NCI-H748 (cell line): ENCODE results near the gene HOXC10.

ENCODE experiments used
- DNase-seq: peaks from one replicate; lab custom pipeline; 2025; ENCODE audit not compliant: unreplicated experiment; lab: John Stamatoyannopoulos, UW

Gene HOXC10

DNA sequence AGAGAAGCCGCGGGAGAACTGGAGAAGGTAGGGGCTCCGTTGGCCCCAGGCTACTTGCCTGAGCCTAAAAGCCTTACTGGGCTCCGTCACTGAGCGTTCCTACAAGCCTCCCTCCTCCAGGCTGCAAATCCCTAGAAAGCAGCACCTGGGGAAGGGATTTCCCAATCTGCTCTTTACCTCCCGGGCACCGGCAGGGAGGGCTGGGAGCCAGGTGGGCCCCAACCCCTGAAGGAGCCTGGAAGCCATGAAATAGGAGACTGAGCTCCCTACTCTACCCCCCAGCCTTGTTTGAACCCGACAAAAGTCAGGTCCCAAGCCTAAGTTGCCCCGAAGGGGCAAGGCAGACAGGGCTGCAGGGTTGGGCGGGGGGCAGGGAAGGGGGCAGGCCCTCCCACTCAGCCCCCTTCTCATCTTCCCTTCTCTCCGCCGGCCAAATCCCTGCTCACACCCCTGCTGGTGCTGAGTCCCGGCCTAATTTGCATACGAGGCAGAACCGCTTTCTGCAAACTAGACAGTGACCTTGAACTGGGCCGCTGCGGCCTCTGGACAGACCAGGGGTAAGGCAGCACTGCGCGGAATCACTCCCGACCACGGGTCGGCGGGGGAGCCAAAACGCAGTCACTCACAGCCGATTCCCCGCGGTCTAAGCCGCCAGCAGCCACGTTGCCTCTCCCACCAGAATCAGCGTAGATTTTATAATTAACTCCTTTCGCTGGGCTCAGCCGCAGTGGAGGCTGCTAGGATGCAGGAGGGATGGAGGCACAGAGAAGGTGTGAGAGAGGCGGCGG lies 34.0 kb upstream of the HOXC10 start:
- DNase-seq: no peak

DNA sequence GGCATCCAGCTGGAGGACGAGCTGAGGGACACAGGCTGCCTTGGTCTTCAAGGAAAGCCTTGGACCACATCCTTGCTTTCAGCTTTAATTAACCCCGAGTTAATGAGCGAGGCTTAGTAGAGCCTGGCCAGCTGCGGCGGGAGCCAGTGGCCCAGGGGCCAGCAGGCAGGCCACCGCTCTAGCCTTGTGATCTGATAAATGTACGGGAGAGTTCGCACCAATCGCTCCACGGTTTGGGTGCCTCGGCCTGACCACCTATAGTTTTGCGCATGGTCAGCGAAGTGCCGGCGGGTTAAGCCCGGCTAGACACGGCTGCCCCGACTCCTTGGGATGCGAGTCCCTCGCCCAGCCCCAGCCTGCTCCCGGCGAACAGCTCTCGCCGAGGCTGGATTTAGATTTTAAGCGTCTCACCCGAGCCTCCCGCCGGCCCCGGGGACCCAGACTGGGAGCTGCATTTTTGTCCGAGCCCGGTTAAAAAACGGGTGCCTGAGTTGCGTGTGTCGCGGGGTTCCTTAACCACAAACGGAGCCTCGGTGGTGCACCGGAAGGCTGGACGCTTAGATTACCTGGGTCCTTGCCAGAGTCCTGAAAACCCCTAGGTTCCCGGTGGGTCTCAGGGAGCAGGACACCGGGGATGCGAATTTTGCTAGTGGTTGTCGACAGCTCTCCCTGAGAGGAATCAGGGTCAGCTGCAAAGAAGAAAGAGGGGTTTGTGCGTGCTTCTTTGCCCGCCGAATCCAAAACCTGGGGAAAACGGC lies 33.2 kb upstream of the HOXC10 start:
- DNase-seq: no peak

DNA sequence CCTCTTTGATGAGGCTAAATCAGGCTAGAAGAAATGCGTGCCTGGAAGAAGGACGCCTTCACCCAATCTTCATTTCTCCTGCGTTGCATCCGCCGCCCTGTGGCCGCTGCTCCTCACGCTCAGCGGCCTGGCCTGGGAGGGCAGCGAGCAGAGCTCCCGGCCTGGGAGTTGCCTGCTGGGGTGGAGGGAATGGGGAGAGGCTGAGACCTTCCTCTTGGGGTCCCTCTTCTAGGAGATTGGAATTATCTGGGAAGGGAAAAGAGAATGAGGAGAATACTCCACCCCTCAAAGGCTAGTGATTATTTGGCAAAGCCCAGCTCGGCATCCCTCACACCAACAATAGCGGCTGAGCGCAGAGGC lies 32.6 kb upstream of the HOXC10 start:
- no peak for DNase-seq

DNA sequence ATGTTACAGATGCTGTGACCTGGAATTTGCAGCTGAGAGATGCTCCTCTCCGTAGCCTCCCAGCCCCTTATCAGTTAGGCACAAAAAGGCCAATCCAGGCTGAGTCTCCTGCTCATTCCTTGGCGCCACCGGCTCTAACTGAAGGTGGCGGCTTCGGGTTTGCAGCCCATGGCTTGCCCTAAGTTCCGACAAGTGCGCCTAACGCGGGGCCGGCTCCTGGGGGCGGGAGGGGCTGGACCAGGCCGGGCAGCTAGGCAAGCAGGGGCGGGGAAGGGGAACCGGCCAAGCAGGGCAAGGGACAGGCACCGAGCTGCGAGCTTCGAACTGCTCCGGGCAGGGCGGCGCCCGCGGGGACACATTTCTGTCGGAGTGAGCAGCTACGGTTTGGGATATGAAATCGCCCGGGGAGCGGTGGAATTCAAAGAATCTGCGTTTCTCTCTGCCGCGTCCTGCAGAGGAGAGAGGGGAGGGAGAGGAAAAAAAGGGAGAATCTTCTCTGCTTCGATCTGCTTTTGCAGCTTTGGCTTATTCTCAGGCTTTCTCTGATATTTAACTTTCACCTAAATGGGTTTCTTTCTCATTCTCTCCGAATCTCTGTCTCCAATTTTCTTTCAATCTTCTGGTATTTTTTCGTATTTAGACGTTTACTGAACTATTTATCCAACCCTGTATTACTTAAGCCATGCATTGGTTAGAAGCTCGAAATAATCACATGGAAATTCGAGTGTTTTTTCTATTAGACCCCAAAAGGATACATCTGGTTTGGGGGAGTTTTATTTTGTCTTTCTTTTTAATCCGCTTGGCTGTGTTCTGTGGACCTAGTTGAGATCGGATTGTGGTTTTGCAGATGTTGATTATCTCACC lies 31.8 kb upstream of the HOXC10 start:
- DNase-seq: no peak

DNA sequence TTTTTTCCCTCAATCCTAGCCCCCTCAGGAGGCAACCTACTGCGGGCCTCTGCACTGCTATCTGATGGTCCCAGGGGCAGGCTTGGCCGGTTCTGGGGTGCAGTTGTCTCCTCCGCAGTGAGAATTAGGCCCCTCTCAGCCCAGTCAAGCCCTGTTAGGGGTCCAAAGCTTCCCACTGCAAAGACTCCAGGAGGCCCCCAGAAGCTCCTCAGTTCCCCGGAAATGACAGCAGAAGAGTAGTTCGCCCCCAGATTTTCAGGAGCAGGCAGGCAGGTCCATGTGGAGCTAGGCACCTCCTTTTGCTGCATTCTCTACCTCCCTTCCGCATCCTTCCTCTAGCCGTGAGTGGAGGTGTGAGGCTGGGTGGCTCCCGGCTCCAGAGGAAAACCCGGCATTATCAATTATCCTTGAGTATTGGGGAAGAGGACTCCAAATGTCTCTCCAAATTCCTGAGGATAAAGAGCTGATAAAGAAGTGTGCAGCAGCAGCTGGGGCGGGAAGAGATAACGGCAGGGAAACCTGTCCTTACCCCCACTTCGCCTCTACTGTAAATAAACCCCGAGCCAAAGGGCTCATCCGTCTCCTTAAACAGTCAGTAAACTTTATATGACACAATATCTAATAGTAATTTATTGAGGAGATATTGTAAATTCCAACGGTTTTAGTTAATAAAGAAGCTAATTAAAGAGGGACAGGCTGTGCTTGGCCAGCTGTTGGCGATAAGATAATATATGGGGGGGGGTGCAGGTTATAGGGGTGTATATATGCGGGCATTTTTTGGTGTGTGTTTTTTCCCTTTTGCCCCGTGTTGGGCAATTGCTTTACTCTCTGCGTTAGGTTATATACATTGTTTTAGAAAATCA lies 30.9 kb upstream of the HOXC10 start:
- DNase-seq: no peak

DNA sequence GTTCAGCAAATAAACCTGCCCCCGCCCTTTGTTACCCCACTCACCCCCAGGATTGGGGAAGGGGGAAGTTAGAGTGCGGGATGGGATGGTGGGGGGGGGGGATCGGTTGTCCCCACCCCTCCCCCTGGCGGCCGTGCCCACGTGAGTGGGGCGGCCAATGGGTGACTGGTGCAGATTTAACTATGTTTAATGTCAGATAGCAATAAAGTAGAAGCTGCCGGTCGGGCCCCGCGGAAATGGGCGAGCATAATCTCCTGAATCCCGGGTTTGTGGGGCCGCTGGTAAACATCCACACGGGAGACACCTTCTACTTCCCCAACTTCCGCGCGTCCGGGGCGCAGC lies 30.3 kb upstream of the HOXC10 start, which contains the start of gene HOXC12:
TSS of gene HOXC12 (plus strand) at position 210 of the 342 bp plus-strand sequence. CDS start at position 237, 27 bp downstream.
- DNase-seq: no peak

DNA sequence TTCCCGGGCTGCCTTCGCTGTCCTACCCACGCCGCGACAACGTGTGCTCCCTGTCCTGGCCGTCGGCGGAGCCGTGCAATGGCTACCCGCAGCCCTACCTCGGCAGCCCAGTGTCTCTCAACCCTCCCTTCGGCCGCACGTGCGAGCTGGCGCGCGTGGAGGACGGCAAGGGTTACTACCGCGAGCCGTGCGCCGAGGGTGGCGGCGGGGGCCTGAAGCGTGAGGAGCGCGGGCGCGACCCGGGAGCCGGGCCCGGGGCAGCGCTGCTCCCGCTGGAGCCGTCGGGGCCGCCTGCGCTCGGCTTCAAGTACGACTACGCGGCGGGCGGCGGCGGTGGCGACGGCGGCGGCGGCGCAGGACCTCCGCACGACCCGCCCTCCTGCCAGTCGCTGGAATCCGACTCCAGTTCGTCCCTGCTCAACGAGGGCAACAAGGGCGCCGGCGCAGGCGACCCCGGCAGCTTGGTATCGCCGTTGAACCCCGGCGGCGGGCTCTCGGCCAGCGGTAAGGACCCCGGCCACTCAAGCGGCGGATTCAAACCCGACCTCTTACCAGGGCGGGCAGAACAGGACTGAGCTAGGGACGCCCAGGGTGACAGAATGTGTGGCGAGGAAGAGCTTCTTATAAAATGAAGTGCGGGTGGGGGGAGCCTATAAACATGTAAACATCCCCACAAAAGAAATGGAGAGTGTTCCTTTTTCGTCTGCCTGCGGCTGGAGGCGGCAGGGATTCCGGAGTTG lies 29.7 kb upstream of the HOXC10 start:
- DNase-seq: no peak

DNA sequence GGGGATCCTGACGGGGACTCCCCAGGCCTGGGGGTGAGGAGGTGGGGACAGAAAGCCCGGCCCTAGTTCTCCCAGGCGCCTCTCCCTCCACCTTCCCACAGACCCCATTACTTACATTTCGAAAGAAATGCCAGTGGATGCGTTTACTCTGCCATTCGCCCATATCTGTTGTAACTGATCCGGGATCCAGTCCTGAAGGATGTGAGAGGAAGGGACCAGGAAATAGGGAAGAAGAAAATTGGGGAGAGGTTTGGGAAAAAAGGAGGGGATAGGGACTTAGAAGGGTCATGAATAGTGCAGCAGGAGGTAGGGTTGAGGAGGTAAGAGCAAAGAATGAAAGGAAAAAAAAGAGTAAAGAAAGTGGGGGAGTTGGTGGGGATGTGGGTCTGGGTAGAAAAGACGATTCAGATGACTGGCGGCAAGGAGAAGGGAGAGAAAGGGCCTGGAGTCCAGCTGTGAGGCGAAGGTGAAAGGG lies 29.1 kb upstream of the HOXC10 start:
- DNase-seq: no peak

DNA sequence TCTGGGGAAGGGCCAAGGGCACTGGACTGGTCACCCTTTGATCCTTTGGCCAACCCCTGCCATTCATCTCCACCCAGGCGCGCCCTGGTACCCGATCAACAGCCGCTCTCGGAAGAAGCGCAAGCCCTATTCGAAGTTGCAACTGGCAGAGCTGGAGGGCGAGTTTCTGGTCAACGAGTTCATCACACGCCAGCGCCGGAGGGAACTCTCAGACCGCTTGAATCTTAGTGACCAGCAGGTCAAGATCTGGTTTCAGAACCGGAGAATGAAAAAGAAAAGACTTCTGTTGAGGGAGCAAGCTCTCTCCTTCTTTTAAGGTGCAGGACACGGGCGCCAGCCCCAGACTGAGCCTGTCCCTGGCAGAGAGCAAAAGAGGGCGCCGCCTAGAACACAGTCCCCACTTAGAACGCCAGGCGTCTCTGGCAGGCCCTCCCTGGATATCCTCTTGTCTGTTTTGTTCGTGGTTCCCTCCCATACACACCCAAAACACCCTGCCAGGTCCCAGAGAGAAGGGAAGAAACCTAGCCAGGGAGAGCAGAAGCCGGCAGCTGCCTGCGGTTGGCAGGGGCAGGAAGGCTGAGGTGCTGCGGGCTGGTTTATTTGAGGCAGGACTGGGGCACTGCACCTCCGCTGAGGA lies 28.6 kb upstream of the HOXC10 start:
- DNase-seq: no peak

DNA sequence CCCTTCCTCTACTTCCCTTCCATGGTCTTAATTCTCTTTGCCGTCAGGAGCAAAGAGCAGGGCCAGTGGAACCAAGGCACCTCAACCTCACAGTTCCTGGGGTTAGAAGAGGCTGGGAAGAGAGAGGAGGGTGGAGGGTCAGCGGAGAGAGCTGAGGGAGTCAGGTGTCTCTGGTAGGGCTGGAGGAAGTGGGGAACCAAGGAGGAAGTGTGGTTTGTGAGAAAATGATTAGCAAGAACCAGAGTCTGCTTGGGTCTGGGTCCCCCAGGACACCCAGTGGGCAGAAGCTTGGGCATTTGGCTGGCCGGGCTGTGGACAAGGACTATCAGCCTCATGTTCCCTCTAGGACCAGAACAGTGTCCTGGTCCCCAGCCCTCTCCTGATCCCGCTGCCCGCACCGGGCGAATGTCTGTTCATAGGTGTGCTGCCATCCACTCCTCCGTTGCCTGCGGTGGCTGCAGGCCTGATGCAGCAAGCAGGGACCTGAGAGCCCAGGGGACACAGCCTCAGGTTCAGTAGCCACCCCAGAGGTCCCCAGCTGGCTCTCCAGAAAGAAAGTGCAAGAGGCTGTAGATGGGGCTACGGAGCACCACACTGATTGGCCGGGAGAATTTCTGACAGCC lies 27.9 kb upstream of the HOXC10 start:
- DNase-seq: no peak

DNA sequence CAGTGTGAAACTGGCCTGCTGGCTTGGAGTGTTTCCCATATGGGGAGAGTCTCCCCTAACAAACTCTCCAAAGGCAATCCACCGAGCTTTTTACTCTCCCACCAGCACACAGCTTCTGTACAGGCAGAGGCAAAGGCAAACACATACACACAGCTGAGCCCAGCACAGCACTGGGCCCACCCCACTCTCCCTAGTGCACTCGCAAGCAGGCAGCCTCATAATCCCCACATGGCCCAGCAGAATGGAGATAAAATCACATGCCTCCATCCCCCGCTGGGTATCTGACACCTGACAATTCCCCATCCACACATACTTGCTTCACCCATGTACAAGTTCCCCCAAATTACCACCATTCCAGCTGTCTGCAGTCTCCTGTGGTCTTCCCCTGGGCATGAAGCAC lies 26.8 kb upstream of the HOXC10 start:
- no peak for DNase-seq

DNA sequence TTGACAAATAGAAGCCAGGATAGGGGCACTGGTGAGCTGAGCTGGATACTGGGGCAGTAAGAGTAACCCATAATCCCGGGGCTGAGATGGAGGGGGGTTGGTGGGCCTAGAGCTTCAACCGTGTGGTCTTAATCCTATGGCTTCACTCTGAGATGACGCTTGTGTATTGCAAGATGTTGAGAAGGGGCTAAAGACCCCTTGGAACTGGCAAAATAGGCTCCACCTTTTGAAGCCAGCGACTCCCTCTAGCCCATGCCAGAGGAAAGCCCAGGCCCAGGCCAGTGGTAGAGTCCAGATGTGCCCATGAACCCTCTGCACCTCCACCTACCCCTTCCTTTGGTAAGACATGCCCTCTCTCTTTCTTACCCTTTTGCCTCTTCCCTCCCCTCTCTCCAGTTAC lies 25.6 kb upstream of the HOXC10 start:
- no peak for DNase-seq

DNA sequence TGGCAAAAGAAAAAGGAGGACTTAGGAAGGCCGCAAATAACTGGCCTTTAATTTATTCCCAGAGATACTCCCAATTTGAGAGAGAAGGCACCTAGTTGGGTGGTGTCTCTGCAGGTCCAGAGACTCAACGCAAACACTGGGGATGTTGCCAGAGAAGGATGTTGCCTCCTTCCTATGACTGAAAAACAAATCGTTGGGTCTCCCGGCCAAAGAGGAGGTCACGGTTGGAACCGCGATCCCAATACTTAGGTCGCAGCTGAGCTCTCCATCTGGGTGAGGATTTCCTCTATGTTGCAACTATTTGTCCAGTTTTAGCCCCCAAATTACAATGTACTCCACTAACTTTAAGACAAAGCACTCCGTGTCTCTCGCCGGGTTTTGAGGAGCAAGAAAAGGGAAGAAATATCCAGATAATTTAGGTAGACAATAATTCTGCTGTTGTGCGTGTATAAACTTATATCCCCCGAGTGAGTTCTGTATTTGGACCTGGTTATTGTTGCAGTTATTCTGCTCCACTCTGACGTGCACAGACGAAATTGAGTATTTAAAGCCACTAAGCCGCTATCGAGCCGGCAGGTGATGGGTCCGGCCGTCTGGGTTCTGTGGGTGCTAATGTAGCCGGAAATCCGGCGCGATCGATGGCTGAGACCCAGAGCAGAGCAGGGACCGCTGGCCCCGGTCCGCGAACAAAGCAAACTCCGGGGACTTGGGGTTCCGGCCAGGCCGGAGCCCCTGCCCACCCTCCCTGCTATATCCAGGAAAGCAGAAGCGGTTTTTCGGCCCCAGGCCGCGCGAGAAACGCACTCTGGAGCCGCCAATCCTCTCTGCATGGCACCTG lies 24.5 kb upstream of the HOXC10 start:
- DNase-seq: no peak

DNA sequence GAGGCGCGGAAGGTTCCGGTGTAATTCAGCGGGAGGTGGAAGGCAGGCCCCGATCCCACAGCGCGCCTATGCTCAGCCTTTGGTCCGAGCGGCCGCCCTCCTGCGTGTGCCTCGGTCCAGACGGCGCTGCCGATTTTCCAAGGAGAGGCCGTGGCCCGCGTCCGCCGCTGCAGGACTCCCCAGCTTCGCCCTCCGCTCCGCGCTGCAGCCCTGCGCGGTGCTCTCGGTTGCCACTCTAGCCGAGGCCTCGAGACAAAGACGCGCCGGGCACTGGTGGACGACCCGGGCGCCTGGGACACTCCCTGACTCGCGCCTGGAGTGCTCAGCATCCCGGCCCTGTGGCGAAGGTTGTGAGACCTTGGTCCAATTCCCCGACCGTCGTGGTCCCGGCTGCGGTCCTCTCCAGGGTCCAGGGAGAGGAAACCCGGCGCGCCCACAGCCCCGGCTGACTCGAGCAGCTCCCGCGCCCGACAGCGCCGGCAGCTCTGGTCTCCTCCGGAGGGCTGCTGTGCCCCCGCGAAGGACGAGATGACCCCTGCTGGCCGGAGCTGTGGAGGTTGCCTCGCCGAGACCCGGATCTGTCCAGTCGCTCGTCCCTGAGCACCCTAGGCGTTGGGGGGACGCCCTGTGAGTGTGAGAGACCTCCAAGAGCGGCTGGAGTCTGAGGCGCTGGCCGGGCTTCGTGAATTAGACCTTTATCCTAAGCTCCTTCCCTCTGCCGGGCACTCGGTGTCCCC lies 23.8 kb upstream of the HOXC10 start:
- DNase-seq: no peak

DNA sequence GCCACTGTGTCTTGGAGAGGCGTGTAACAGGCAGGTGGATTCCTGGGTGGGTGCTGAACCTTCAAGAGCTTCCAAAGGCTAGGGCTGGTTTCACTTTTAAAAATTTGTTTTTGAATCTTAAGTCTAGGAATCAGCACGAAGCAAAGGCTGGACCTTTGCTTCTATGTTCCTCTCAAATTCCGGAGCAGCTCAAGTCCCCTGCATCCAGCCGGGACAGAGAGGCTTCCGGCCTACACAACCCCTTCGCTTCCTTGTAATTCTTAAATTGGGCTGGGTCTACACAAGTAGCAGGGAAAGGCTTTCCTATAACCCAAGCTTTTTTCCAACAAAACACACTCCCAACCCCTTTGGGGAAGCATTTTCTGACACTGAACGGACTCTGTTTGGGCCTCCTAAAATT lies 21.9 kb upstream of the HOXC10 start:
- DNase-seq: no peak

DNA sequence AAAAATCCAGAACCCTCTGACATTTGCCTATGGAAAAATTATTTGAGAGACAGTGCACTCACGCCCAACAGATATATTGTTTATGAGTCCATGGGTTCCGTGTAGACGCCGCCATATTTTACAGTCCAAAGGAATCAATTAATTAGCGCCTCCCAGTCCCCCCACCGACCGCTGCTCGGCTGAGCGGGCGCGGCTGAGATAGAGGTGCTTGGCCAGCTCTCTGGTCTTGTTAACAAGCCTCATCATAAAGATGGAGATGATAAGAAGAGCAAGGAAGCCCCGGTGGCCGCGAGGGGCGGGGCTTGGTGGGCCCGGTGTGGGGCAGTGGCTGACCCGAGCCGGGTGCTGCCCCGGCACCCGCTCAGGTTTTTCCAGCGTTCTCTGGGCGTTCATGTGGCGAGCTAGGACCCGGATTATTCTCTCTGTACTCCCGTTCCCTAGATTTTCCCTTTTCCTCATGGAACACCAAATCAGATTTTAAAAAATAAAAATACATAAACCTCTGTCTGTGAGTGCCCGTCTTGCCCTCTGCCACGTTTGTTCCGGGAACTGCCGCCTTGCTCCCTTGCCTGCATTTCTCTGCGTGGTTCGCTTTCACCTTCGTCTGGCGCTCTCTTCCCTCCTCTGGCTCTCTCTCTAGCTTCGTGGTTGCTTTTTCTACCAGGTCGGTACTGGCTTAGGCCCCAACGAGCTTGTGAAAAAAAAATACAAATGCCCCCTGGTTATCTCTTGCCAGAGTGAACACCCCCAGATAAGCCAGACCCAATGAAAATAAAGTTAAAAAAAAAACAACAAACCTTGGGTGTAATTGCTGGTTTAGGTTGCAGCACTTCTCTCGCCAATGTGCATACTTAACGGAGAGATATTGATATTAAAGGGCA lies 21.3 kb upstream of the HOXC10 start:
- DNase-seq: no peak
